ENCODE data around the gene DTD1.
A peak's percentile ranks its signal among the peaks of the same experiment; 100 is the strongest.

The DTD1 gene

DNA sequence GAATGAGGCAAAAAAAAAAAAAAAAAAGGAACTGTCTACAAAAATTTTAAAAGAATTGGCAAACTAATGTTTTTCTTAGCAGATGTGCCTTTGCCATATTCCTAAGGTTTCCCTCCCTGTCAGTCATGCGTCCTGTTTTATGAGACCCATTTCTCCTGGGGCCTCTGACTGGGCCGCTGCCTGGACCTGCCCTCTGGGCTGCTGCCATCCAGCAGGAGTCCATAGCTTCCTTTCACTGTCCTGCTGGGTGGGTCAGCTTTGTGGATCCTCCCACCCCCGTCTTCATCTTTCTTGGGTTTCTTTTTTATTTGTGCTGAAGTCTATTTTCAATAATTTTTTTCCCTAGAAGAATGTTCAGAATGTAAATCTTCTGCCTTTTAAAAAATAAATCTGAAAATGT is 114.9 kb downstream of the DTD1 start:
- no peak overlapping the region for H3K4me3 ChIP-seq (ENCODE audit: low read depth, low read length)
- H3K9me3 ChIP-seq: no peaks in the 10 kb centered on the region
- peaks cover 2% of the 10 kb centered on the region; the same call in 1 of the 2 replicates for H3K4me1 ChIP-seq
- H3K36me3 ChIP-seq: no peaks in the 10 kb centered on the region
- no peaks in the 10 kb centered on the region for H3K27me3 ChIP-seq
- TF ChIP-seq, protein P1, sequence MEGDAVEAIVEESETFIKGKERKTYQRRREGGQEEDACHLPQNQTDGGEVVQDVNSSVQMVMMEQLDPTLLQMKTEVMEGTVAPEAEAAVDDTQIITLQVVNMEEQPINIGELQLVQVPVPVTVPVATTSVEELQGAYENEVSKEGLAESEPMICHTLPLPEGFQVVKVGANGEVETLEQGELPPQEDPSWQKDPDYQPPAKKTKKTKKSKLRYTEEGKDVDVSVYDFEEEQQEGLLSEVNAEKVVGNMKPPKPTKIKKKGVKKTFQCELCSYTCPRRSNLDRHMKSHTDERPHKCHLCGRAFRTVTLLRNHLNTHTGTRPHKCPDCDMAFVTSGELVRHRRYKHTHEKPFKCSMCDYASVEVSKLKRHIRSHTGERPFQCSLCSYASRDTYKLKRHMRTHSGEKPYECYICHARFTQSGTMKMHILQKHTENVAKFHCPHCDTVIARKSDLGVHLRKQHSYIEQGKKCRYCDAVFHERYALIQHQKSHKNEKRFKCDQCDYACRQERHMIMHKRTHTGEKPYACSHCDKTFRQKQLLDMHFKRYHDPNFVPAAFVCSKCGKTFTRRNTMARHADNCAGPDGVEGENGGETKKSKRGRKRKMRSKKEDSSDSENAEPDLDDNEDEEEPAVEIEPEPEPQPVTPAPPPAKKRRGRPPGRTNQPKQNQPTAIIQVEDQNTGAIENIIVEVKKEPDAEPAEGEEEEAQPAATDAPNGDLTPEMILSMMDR (IDR thresholded peaks at IDR 0.05; ENCODE audit: low read depth, low read length): no peak
- DNase-seq: no peak

DNA sequence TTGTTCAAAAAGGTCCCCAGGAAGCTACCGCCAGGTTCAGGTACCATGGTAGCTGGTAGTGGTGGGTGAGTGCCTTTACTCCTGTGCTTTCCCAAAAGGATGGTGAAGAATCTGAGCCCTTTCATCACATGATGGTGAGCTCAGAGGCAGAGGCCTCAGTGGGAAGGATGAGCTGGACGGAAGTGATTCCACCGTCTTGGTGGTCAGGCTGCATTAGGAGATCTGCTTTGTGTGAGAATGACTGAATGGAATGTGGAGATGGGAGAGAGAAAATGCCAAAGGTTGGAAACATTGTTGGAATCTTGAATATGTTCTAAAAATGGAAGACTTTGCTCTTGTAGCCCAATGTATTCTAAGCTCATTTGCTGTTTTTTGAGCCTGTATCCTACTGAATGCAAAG is 117.6 kb downstream of the DTD1 start:
- Histone ChIP-seq H3K9me3 (no peaks in the 10 kb centered on the region), H3K27me3 (no peaks in the 10 kb centered on the region), H3K4me1 (peaks cover 2% of the 10 kb centered on the region; the same call in 1 of the 2 replicates), H3K36me3 (no peaks in the 10 kb centered on the region), H3K4me3 (ENCODE audit: low read depth, low read length) (no peak overlapping the region)
- TF ChIP-seq, protein P1 (IDR thresholded peaks at IDR 0.05; ENCODE audit: low read depth, low read length): no peak
- no peak for DNase-seq

DNA sequence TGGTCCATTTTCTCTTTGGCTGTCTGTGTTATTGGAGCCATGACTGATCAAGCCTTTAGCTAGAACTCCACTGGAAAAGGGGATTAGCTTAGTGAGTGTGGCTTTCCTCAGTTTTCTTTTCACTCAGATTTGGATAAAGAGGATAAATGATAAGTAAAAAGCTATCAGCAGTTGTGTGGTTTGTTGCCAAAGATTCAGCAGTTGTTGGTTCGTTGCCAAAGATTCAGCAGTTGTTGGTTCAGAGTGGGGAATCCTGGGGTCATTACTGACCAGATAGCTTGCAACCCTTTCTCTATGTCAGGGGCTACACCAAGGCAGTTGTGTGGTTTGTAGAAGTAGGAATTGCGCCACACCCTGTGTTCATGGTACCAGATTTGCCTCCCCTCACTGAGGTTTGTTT is 118.1 kb downstream of the DTD1 start:
- no peak for DNase-seq
- Histone ChIP-seq H3K4me1 (peaks cover 2% of the 10 kb centered on the region; the same call in 1 of the 2 replicates), H3K36me3 (no peaks in the 10 kb centered on the region), H3K9me3 (no peaks in the 10 kb centered on the region), H3K4me3 (ENCODE audit: low read depth, low read length) (no peak overlapping the region), H3K27me3 (no peaks in the 10 kb centered on the region)
- TF ChIP-seq, protein P1 (IDR thresholded peaks at IDR 0.05; ENCODE audit: low read depth, low read length): no peak

DNA sequence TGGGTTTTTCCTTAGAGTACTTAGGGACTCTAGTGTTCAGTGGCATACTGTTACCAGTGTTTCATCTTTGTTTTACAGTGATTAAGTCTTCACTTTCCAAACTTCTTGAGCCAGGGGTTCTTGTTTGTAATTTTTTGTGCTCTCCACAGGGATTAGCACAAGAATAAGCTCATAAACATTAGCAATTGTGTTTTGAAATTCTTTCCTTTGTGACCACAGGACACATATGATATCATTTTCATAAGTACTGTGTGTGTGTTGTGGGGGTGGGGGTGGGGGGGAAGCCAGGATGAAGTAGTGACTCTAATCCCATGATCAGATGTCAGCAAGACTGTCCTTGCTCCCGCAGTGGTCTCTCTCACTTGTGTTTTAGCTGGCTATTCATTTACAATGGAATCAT is 124.3 kb downstream of the DTD1 start:
- TF ChIP-seq, protein P1 (IDR thresholded peaks at IDR 0.05; ENCODE audit: low read depth, low read length): no peak

DNA sequence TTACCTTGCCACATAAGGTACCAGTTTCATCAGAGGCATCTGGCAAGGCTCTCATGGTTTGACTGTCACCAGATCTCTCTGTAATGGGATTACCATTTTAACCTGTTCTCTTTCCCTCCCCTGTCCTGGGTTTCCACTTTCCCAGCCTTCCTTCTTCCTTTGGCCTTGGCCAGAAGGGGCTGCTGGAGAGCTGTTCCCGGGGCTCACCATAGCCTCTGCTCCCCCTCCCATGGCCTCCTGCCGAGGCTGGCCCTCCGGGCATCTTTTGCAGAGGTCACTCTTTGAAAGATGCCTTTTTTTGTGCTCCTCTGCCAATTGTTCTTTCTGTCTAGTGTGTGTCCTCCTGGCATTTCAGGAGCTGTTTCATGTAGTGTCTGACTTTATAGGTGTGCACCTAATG is 125.0 kb downstream of the DTD1 start:
- H3K27me3 ChIP-seq: no peaks in the 10 kb centered on the region
- H3K4me3 ChIP-seq (ENCODE audit: low read depth, low read length): no peak overlapping the region
- TF ChIP-seq, protein P1 (IDR thresholded peaks at IDR 0.05; ENCODE audit: low read depth, low read length): peak; percentile 47
- peaks cover 3% of the 10 kb centered on the region; the same call in 1 of the 2 replicates for H3K4me1 ChIP-seq
- no peaks in the 10 kb centered on the region for H3K9me3 ChIP-seq
- H3K36me3 ChIP-seq: no peaks in the 10 kb centered on the region
- DNase-seq: peak; percentile 37

More for the DNA sequence above, 124.3 kb downstream of the DTD1 start:
- H3K4me3 ChIP-seq (ENCODE audit: low read depth, low read length): no peak overlapping the region
- no peaks in the 10 kb centered on the region for H3K27me3 ChIP-seq
- no peaks in the 10 kb centered on the region for H3K36me3 ChIP-seq
- no peak for DNase-seq
- no peaks in the 10 kb centered on the region for H3K9me3 ChIP-seq
- peaks cover 3% of the 10 kb centered on the region; the same call in 1 of the 2 replicates for H3K4me1 ChIP-seq

DNA sequence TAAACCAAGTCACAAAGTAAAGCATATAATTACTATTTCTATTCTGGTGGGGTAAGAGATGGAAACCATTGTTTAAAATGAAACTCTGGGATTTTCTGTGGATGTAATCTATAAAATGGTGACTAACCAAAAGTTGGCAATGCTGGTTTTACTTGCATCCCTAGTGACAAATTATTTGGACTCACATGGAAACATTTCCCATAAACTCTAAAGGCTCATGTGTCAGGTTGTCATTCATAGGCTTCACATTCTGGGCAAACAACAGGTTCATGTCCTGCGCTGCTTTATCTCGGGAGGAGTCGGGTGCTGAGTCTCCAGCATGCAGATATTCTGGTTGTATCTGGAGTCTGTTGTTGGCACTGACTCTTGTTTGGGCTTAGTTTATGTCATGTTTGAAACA is 127.7 kb downstream of the DTD1 start:
- TF ChIP-seq, protein P1 (IDR thresholded peaks at IDR 0.05; ENCODE audit: low read depth, low read length): no peak
- no peak for DNase-seq
- no peaks in the 10 kb centered on the region; the same call in 1 of the 2 replicates for H3K36me3 ChIP-seq
- no peak overlapping the region for H3K4me3 ChIP-seq (ENCODE audit: low read depth, low read length)
- H3K4me1 ChIP-seq: peaks cover 3% of the 10 kb centered on the region; the same call in 1 of the 2 replicates
- no peaks in the 10 kb centered on the region for H3K27me3 ChIP-seq
- no peaks in the 10 kb centered on the region for H3K9me3 ChIP-seq

Data from BE2C (cell line).